ENCODE results near the gene PROP1.
"Not testable (repeated sequence)": the region's sequence is repeated elsewhere in the genome, so short reads cannot be mapped to it uniquely, and the experiment has no call there.

The PROP1 gene

DNA sequence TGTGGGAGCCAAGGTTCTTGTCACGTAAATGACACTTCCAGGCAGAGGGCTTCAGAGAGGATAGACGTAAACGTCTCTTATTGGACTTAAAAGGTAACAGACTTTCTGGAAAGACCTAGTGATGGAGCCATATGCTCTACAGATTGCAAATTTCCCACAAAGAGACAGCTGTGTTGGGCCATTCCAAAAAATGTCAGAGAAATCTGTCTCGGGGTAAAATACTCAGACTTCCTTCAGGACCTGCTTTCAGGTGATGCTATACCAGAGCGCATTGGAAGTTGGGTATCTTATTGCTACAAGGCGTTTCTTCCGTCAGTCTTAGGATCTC, 29.2 kb downstream of the PROP1 start:
- Histone ChIP-seq H3K4me3 (ENCODE audit: low read depth in 1 of 2, low read length in 2 of 2) (no peak overlapping the region), H3K4me1 (ENCODE audit: control insufficient read depth in 1 of 2, insufficient read depth in 2 of 2, low read length in 2 of 2) (no peaks in the 10 kb centered on the region), H3K9me3 (ENCODE audit: control insufficient read depth in 1 of 2, low read length in 2 of 2) (no peaks in the 10 kb centered on the region), H3K27me3 (ENCODE audit: control insufficient read depth in 1 of 2, insufficient read depth in 2 of 2, low read length in 2 of 2) (no peaks in the 10 kb centered on the region), H3K9ac (ENCODE audit: low read depth in 1 of 2, low read length in 2 of 2) (no peak overlapping the region), H3K27ac (ENCODE audit: low read depth, low read length) (no peak overlapping the region), H3K36me3 (ENCODE audit: control insufficient read depth in 1 of 2, insufficient read depth in 2 of 2, low read length in 2 of 2) (no peaks in the 10 kb centered on the region)

DNA sequence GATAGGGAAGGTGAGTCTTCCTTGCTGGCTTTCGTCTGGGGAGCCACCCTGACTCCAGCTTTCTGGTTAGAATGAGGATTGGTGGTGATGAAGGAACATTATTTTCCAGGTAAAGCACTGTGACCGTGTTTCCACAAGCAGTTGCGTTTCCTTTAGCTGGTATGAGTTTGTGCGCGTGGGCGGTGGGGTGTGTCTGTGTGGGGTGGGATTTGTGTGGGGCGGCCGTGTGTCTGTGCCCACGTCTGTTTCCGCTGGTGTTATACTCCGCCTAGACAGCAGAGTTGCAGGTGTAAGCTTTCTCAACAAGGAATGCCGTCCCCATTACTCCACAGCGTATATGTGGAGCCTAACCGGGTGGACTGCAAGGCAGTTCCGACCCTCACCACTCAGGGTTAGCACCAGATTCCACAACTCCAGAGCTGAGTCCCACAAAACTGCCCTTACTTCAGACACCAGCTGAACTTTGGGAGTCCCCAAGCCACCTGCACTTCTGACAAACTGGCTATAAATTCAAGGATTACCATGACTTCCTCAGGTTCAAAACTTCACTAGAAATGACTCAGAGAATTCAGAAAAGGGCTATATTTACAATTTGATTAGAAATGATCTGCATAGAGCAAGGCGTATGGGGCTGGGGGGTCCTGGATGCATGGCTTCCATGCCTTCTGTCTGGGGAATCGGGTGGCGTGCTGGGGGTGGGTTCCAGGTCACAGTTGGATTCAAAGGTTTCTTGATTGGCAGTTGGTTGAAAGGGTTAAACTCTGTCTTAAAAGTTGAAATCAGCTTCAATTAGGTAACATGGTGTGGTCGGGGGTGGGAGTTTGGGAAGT, 29.8 kb downstream of the PROP1 start:
- Histone ChIP-seq H3K9me3 (ENCODE audit: control insufficient read depth in 1 of 2, low read length in 2 of 2) (peaks cover 0 to under 1% of the 10 kb centered on the region in 2 donors), H3K36me3 (ENCODE audit: control insufficient read depth in 1 of 2, insufficient read depth in 2 of 2, low read length in 2 of 2) (no peaks in the 10 kb centered on the region), H3K27ac (ENCODE audit: low read depth, low read length) (no peak overlapping the region), H3K4me3 (ENCODE audit: low read depth in 1 of 2, low read length in 2 of 2) (no peak overlapping the region), H3K27me3 (ENCODE audit: control insufficient read depth in 1 of 2, insufficient read depth in 2 of 2, low read length in 2 of 2) (no peaks in the 10 kb centered on the region), H3K9ac (ENCODE audit: low read depth in 1 of 2, low read length in 2 of 2) (no peak overlapping the region), H3K4me1 (ENCODE audit: control insufficient read depth in 1 of 2, insufficient read depth in 2 of 2, low read length in 2 of 2) (no peaks in the 10 kb centered on the region)

DNA sequence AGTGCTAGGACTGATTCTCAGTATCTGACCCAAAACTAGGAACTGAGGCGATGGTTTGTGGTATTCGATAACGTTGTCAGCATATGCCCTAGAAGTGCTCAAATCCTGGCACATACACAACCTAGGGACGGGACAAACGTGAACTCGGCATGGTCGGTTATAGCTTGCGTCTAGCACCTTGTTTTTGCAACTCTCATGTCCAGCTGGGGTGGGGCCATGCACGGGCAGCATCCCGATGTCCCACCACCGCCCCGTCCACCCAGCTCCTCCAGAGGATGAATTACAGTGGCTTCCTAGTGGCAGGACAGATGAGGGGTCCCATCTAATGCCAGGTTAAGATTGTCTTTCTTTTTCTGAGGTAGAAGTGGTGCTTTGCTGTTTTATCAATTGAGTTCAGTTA, 31.6 kb downstream of the PROP1 start:
- Histone ChIP-seq H3K27me3 (ENCODE audit: control insufficient read depth in 1 of 2, insufficient read depth in 2 of 2, low read length in 2 of 2) (no peaks in the 10 kb centered on the region), H3K4me1 (ENCODE audit: control insufficient read depth in 1 of 2, insufficient read depth in 2 of 2, low read length in 2 of 2) (no peaks in the 10 kb centered on the region), H3K9ac (ENCODE audit: low read depth in 1 of 2, low read length in 2 of 2) (no peak overlapping the region), H3K4me3 (ENCODE audit: low read depth in 1 of 2, low read length in 2 of 2) (no peak overlapping the region), H3K36me3 (ENCODE audit: control insufficient read depth in 1 of 2, insufficient read depth in 2 of 2, low read length in 2 of 2) (no peaks in the 10 kb centered on the region), H3K9me3 (ENCODE audit: control insufficient read depth in 1 of 2, low read length in 2 of 2) (peaks cover 0 to 7% of the 10 kb centered on the region in 2 donors), H3K27ac (ENCODE audit: low read depth, low read length) (no peak overlapping the region)

DNA sequence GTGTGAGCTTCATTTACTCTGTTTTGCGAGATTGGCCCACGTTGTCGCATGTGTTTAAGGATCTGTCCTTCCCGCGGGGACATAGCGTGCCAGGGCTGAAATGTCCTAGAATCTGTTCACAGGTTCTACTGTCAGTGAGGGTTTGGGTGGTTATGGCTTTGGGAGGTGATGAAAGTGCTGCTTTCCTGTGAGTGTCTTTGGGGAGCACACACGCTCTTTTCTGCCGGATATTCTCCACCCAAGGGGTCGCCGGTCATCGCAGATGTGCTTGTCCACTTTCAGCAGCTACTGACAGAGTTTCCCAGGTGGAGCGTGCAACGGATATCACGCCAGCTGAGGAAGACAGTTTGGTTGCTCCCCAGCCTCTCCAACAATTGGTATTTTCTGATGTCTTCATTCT, 32.1 kb downstream of the PROP1 start:
- no peak overlapping the region for H3K27ac ChIP-seq (ENCODE audit: low read depth, low read length)
- H3K4me1 ChIP-seq (ENCODE audit: control insufficient read depth in 1 of 2, insufficient read depth in 2 of 2, low read length in 2 of 2), result no peaks in the 10 kb centered on the region
- H3K9me3 ChIP-seq (ENCODE audit: control insufficient read depth in 1 of 2, low read length in 2 of 2), result peaks cover 0 to 7% of the 10 kb centered on the region in 2 donors
- no peaks in the 10 kb centered on the region for H3K36me3 ChIP-seq (ENCODE audit: control insufficient read depth in 1 of 2, insufficient read depth in 2 of 2, low read length in 2 of 2)
- H3K9ac ChIP-seq (ENCODE audit: low read depth in 1 of 2, low read length in 2 of 2), result no peak overlapping the region
- no peak overlapping the region for H3K4me3 ChIP-seq (ENCODE audit: low read depth in 1 of 2, low read length in 2 of 2)
- H3K27me3 ChIP-seq (ENCODE audit: control insufficient read depth in 1 of 2, insufficient read depth in 2 of 2, low read length in 2 of 2), result no peaks in the 10 kb centered on the region

GRCh38 chr5:177959315-177959714, 36.7 kb downstream of the PROP1 start:
- no peaks in the 10 kb centered on the region for H3K4me1 ChIP-seq (ENCODE audit: control insufficient read depth in 1 of 2, insufficient read depth in 2 of 2, low read length in 2 of 2)
- H3K9me3 ChIP-seq (ENCODE audit: control insufficient read depth in 1 of 2, low read length in 2 of 2), result peaks cover 0 to 7% of the 10 kb centered on the region in 2 donors
- no peaks in the 10 kb centered on the region for H3K36me3 ChIP-seq (ENCODE audit: control insufficient read depth in 1 of 2, insufficient read depth in 2 of 2, low read length in 2 of 2)
- no peak overlapping the region for H3K9ac ChIP-seq (ENCODE audit: low read depth in 1 of 2, low read length in 2 of 2)
- H3K27me3 ChIP-seq (ENCODE audit: control insufficient read depth in 1 of 2, insufficient read depth in 2 of 2, low read length in 2 of 2), result no peaks in the 10 kb centered on the region
- no peak overlapping the region for H3K27ac ChIP-seq (ENCODE audit: low read depth, low read length)
- no peak overlapping the region for H3K4me3 ChIP-seq (ENCODE audit: low read depth in 1 of 2, low read length in 2 of 2)

- Histone ChIP-seq H3K4me3 (ENCODE audit: low read depth in 1 of 2, low read length in 2 of 2) (no peak overlapping the region), H3K4me1 (ENCODE audit: control insufficient read depth in 1 of 2, insufficient read depth in 2 of 2, low read length in 2 of 2) (no peaks in the 10 kb centered on the region), H3K27me3 (ENCODE audit: control insufficient read depth in 1 of 2, insufficient read depth in 2 of 2, low read length in 2 of 2) (no peaks in the 10 kb centered on the region), H3K27ac (ENCODE audit: low read depth, low read length) (no peak overlapping the region), H3K36me3 (ENCODE audit: control insufficient read depth in 1 of 2, insufficient read depth in 2 of 2, low read length in 2 of 2) (no peaks in the 10 kb centered on the region), H3K9me3 (ENCODE audit: control insufficient read depth in 1 of 2, low read length in 2 of 2) (peaks cover 0 to 7% of the 10 kb centered on the region in 2 donors), H3K9ac (ENCODE audit: low read depth in 1 of 2, low read length in 2 of 2) (no peak overlapping the region)
Observed at GRCh38 chr5:177958696-177959095, 37.3 kb downstream of the PROP1 start.

DNA sequence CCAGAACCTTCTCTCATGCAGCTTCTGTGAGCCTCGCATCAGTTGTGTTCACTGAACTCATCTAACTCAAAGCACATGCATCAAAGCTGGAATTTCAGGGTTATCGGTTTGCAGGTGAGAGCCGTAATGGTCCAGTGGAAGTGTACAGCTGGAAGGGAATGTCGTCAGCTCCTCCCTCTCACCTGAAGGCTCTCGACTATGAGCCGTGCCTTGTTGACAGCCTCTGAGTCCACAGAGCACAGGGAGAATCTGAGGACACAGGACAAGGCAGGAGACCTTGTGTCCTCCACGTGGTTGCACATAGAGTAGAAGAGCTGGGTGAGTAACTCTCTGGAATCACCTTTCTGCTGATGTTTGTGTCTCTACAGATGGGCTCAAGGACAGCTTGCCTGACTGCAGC, 38.8 kb downstream of the PROP1 start:
- H3K27me3 ChIP-seq (ENCODE audit: control insufficient read depth in 1 of 2, insufficient read depth in 2 of 2, low read length in 2 of 2), result no peaks in the 10 kb centered on the region

GRCh38 chr5:177953101-177953500, 42.9 kb downstream of the PROP1 start:
- not testable (repeated sequence) for H3K4me1 ChIP-seq (ENCODE audit: control insufficient read depth in 1 of 2, insufficient read depth in 2 of 2, low read length in 2 of 2); H3K9me3 ChIP-seq (ENCODE audit: control insufficient read depth in 1 of 2, low read length in 2 of 2); H3K27me3 ChIP-seq (ENCODE audit: control insufficient read depth in 1 of 2, insufficient read depth in 2 of 2, low read length in 2 of 2); H3K4me3 ChIP-seq (ENCODE audit: low read depth in 1 of 2, low read length in 2 of 2); H3K9ac ChIP-seq (ENCODE audit: low read depth in 1 of 2, low read length in 2 of 2); H3K27ac ChIP-seq (ENCODE audit: low read depth, low read length); H3K36me3 ChIP-seq (ENCODE audit: control insufficient read depth in 1 of 2, insufficient read depth in 2 of 2, low read length in 2 of 2)

More for the DNA sequence above, 38.8 kb downstream of the PROP1 start:
- Histone ChIP-seq H3K4me3 (ENCODE audit: low read depth in 1 of 2, low read length in 2 of 2) (no peak overlapping the region), H3K4me1 (ENCODE audit: control insufficient read depth in 1 of 2, insufficient read depth in 2 of 2, low read length in 2 of 2) (no peaks in the 10 kb centered on the region), H3K36me3 (ENCODE audit: control insufficient read depth in 1 of 2, insufficient read depth in 2 of 2, low read length in 2 of 2) (no peaks in the 10 kb centered on the region), H3K27ac (ENCODE audit: low read depth, low read length) (no peak overlapping the region), H3K9ac (ENCODE audit: low read depth in 1 of 2, low read length in 2 of 2) (no peak overlapping the region), H3K9me3 (ENCODE audit: control insufficient read depth in 1 of 2, low read length in 2 of 2) (peaks cover 0 to 7% of the 10 kb centered on the region in 2 donors)

DNA sequence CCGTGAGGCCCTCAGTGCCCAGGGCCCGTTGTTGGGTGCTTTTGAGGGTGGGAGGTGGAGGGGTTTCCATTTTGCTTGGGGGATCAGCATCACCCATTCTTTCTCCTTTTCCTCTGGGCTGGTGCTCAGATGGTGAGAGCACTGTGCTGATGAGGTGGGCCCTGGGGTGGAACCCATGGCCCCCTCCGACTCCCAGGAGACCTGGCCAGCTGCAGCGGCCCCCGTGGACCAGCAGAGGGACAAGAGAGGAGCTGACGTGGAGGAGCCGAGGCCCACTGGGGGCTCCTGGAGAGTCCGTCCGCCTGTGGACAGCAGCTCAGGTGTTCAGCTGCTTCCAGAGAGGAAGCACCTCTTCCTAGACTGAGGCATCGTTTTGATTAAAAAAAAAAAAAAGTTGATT, 46.4 kb downstream of the PROP1 start:
- not testable (repeated sequence) for H3K9me3 ChIP-seq (ENCODE audit: control insufficient read depth in 1 of 2, low read length in 2 of 2); H3K4me3 ChIP-seq (ENCODE audit: low read depth in 1 of 2, low read length in 2 of 2); H3K4me1 ChIP-seq (ENCODE audit: control insufficient read depth in 1 of 2, insufficient read depth in 2 of 2, low read length in 2 of 2); H3K9ac ChIP-seq (ENCODE audit: low read depth in 1 of 2, low read length in 2 of 2); H3K27ac ChIP-seq (ENCODE audit: low read depth, low read length); H3K27me3 ChIP-seq (ENCODE audit: control insufficient read depth in 1 of 2, insufficient read depth in 2 of 2, low read length in 2 of 2); H3K36me3 ChIP-seq (ENCODE audit: control insufficient read depth in 1 of 2, insufficient read depth in 2 of 2, low read length in 2 of 2)

DNA sequence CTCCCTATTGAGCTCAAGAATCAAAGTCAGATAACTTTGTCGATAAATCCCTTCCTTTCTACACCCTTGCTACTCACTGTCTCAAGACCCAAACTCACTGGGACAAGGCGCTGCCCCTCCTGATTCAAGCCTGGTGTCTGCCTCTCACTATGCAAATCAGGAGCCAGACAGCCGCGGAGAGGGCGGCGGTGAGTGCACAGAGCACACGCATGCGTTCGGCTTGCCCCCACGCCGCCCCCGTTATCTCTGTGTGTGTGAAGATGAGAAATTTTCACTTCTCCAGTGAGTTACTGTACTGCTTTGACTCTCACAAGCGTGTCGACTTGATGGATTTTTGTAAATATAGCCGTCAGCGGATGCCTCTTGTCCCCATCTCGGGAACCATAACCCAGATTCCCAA, 47.0 kb downstream of the PROP1 start:
- H3K27me3 ChIP-seq (ENCODE audit: control insufficient read depth in 1 of 2, insufficient read depth in 2 of 2, low read length in 2 of 2); H3K4me3 ChIP-seq (ENCODE audit: low read depth in 1 of 2, low read length in 2 of 2); H3K4me1 ChIP-seq (ENCODE audit: control insufficient read depth in 1 of 2, insufficient read depth in 2 of 2, low read length in 2 of 2); H3K9ac ChIP-seq (ENCODE audit: low read depth in 1 of 2, low read length in 2 of 2); H3K9me3 ChIP-seq (ENCODE audit: control insufficient read depth in 1 of 2, low read length in 2 of 2); H3K27ac ChIP-seq (ENCODE audit: low read depth, low read length); H3K36me3 ChIP-seq (ENCODE audit: control insufficient read depth in 1 of 2, insufficient read depth in 2 of 2, low read length in 2 of 2): not testable (repeated sequence)

- H3K27ac ChIP-seq (ENCODE audit: low read depth, low read length); H3K9ac ChIP-seq (ENCODE audit: low read depth in 1 of 2, low read length in 2 of 2); H3K36me3 ChIP-seq (ENCODE audit: control insufficient read depth in 1 of 2, insufficient read depth in 2 of 2, low read length in 2 of 2); H3K9me3 ChIP-seq (ENCODE audit: control insufficient read depth in 1 of 2, low read length in 2 of 2); H3K27me3 ChIP-seq (ENCODE audit: control insufficient read depth in 1 of 2, insufficient read depth in 2 of 2, low read length in 2 of 2); H3K4me3 ChIP-seq (ENCODE audit: low read depth in 1 of 2, low read length in 2 of 2); H3K4me1 ChIP-seq (ENCODE audit: control insufficient read depth in 1 of 2, insufficient read depth in 2 of 2, low read length in 2 of 2): not testable (repeated sequence)
Observed at GRCh38 chr5:177947912-177948311, 48.1 kb downstream of the PROP1 start.
